GM13976 (cell line): ENCODE results near the gene ABCC4.
"Not testable (repeated sequence)": the region's sequence is repeated elsewhere in the genome, so short reads cannot be mapped to it uniquely, and the experiment has no call there.

Experiments used
- DNase-seq: peaks from one replicate; pipeline ENCODE4 v3.0.0; 2012; ENCODE audit warnings: low spot score
- in situ Hi-C: fragments of 300-500 bp; cut with MboI; formaldehyde crosslinking; loops from one replicate; pipeline ENCODE4 v1.12.0; 2022; ENCODE audit warnings: low sequenced_read_pairs, mixed read lengths, inconsistent platforms; ENCODE audit not compliant: unreplicated experiment
- TF ChIP-seq, protein P1 (sequence below): IDR thresholded peaks from 2 replicates; pipeline ENCODE4 v1.5.1; 2012; ENCODE audit warnings: borderline replicate concordance, mild to moderate bottlenecking; ENCODE audit not compliant: insufficient read depth; ENCODE audit errors: extremely low read depth, missing control alignments, control extremely low read depth

ABCC4 gene

DNA sequence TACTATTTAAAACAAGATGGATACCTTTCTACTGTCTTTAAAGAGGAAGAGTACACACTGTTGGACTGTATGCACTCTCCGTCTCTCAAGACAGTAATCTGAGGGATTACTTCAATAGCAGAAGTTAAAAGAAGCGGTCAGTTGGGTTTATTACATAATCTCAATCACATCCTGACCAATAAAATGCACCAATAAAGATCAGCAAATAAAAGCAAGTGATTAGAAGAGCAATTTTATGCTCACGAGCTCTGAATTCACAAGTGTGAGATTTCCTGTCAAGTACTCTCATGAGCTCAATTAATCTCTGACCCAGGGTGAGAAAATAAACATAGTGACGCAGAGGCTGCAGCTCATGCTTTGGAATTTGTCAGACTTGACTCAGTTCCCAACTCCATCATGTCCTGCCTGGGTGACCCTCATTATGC, 12.2 kb downstream of the ABCC4 start:
- TF ChIP-seq, protein P1, sequence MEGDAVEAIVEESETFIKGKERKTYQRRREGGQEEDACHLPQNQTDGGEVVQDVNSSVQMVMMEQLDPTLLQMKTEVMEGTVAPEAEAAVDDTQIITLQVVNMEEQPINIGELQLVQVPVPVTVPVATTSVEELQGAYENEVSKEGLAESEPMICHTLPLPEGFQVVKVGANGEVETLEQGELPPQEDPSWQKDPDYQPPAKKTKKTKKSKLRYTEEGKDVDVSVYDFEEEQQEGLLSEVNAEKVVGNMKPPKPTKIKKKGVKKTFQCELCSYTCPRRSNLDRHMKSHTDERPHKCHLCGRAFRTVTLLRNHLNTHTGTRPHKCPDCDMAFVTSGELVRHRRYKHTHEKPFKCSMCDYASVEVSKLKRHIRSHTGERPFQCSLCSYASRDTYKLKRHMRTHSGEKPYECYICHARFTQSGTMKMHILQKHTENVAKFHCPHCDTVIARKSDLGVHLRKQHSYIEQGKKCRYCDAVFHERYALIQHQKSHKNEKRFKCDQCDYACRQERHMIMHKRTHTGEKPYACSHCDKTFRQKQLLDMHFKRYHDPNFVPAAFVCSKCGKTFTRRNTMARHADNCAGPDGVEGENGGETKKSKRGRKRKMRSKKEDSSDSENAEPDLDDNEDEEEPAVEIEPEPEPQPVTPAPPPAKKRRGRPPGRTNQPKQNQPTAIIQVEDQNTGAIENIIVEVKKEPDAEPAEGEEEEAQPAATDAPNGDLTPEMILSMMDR: no peak
- DNase-seq: no peak

GRCh38 chr13:95284436-95284835, 16.8 kb downstream of the ABCC4 start:
- TF ChIP-seq, protein P1: no peak
- DNase-seq: no peak
- in situ Hi-C loops: no loop called here

More for the DNA sequence above, 12.2 kb downstream of the ABCC4 start:
- in situ Hi-C loops: no loop called here

- no peak for DNase-seq
- in situ Hi-C loops: no loop called here
- TF ChIP-seq, protein P1: no peak
Measured at GRCh38 chr13:95279016-95279415, 22.2 kb downstream of the ABCC4 start.

DNA sequence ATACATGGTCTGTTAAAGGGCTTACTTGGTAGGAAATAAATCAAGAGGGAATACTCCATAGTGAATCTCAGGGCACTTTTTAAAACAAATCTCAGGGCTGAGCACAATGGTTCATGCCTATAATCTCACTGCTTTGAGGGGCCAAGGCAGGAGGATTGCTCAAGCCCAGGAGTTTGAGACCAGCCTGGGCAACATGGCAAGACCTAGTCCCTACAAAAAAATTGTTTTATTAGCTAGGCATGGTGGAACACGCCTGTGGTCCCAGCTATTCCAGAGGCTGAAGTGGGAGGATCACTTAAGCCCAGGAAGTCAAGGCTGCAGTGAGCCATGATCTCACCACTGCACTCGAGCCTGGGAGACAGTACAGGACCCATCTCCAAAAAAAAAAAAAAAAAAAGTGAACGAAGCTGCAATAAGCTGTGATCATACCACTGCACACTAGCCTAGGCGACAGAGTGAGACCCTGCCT, 25.2 kb downstream of the ABCC4 start:
- in situ Hi-C loops: no loop called here
- DNase-seq: no peak
- TF ChIP-seq, protein P1: no peak

GRCh38 chr13:95275322-95276036, 25.8 kb downstream of the ABCC4 start:
- in situ Hi-C loops: no loop called here
- TF ChIP-seq, protein P1: no peak
- no peak for DNase-seq

DNA sequence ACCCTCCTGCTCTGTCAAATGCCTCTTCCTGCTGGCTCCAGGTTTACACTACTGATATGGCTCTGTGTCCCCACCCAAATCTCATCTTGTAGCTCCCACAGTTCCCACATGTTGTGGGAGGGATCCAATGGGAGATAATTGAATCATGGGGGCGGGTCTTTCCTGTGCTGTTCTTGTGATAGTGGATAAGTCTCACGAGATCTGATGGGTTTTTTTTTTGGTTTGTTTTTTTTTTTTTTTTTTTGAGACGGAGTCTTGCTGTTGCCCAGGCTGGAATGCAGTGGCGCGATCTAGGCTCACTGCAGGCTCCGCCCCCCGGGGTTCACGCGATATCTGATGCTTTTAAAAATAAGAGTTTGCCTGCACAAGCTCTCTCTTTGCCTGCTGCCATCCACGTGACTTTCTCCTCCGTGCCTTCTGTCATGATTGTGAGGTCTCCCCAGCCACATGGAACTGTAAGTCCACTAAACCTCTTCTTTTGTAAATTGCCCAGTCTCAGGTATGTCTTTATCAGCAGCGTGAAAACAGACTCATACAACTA, 27.6 kb downstream of the ABCC4 start:
- DNase-seq, in situ Hi-C loops: not testable (repeated sequence)

GRCh38 chr13:95272076-95272475, 29.2 kb downstream of the ABCC4 start:
- in situ Hi-C loops, DNase-seq: not testable (repeated sequence)
